Measurements from ENCODE around the gene C11orf87.

The C11orf87 gene

GRCh38 chr11:109421981-109422869, at the start of gene C11orf87:
Gene C11orf87, plus strand, starts transcription at chr11:109422190. Its CDS starts 1,444 bp downstream, at chr11:109423634.
- DNase-seq (ENCODE audit: low read depth in 2 of 2) = no peak

- DNase-seq (ENCODE audit: low read depth in 2 of 2) = no peak
These were observed 48.0 kb upstream of the C11orf87 start for GRCh38 chr11:109374032-109374431.

DNA sequence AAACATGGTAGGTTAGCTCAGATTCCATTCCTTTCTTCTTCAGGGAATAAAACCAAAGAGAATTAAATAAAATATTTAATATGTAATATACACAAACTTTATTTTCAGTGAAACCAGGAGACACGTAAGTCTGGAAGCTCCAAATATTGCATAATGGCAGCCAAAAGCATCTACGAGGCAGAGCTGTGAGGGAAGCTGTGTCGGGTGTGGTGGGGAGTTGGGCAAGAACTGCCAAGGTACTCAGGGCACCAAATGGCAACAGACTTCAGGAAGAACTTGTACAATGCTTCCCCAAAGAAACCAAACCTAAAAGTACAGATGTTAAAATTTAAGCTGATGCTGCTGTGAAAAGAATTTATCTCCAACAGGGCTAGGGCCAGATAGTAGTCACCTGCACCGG, 47.5 kb upstream of the C11orf87 start:
- DNase-seq (ENCODE audit: low read depth in 2 of 2) = no peak

DNA sequence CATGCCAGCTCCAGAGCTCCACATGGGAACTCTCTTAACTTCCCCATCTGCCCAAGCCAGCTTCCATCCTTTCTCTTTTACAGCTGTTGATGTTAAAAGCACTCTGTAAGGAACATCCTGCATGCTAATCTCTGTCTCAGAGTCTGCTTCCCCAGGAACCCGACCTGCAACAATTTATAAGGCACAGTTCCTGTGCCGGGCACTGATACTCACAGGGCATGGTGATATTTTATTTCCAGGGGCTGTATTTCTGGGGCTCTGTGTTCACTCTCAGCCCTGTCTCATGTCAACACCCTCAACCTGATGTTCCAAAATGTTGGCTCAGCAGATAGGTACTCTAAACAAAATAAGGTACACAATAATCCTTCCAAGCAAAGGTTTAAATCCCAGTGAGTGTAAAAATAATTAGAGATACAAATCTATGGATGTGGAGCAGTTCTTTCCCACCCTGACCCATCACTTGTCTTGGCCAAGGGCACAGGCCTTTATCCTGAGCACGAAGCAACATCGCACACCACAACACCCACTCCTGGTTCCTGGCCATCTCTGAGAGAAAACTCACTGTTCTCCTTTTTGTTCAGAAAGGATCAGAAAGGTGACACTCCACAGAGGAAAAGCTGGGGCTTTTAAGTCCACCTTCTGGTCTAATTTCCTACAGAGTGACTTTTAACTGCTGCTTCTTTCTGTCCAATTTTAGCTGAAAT, 44.8 kb upstream of the C11orf87 start:
- no peak for DNase-seq (ENCODE audit: low read depth in 2 of 2)

DNA sequence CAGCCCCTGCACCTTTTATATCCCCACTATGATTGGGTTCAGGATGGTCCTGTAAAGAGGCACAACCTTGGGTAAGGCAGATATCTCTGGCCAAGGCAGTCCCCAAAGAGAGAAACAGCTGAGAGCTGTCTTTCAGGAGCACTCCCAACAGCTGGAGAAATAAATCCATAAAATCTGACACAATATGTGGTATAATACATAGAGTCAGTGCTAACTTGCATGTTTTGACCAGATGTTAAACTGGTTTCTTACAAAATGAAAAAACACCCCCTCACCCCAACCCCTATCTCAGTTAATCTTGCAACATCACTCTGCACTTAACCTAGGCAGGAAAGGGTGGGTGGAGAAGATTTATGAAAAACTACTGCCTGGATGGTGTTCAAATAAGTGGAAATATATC, 44.0 kb upstream of the C11orf87 start:
- DNase-seq (ENCODE audit: low read depth in 2 of 2) = no peak

DNA sequence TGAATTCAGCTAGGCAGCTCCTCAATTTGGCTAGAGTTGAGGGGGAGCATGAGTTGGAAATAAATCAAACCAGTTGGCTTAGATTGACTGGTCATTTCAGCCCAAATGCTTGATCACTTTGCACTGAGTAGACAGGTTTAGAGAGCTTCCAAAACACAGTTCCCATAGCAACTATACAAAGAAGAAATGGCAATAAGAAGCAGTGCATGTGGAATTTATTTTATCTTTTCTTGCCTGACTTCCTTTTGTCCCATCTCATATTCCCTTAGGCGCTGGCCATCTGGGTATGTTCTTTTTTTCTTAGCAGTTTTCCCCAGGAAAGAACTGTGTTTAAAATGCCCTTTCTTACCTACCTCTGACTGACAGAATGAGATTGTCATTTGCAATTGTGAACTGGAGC, 38.7 kb upstream of the C11orf87 start:
- DNase-seq (ENCODE audit: low read depth in 2 of 2) = no peak

- DNase-seq (ENCODE audit: low read depth in 2 of 2) = no peak
These were observed 37.1 kb upstream of the C11orf87 start for GRCh38 chr11:109384873-109385272.

- DNase-seq (ENCODE audit: low read depth in 2 of 2) = no peak
These were observed 33.0 kb upstream of the C11orf87 start for GRCh38 chr11:109388982-109389381.

DNA sequence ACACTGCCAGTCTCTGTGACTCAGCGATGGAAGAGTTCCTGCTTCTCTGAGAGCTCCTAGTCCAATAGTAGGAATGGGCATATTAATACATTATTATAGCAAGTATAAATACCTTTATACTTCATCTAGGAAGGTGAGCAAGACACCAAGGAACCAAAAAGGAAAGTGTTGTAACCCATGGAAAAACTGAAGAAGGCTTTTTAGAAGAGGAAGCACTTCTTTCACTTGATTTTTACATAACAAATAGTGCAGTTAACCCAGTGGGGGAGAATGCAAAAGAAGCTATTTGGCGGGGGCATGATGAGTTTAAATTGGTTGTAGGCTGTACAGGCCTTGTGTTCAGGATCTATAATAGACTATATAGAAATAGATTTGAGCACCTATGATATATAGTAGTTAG, 31.2 kb upstream of the C11orf87 start:
- DNase-seq (ENCODE audit: low read depth in 2 of 2) = no peak

DNA sequence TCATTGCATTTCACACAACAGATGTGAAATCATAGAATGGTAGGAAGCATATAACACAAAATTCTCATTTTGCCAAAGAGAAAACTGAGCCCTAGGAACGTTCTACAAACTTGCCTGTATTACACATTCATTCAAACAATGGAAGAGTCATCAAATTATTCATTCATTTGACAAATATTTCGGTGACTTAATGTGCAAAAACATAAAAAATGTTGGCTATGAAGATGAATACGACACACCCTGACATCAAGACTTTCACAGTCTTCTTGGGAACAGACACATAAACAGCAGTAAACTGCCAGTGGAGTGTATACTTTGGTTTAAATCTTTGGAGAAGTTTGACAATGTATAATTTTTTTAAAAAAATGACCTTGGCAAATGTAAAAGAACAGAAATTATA, 20.4 kb upstream of the C11orf87 start:
- DNase-seq (ENCODE audit: low read depth in 2 of 2) = no peak

GRCh38 chr11:109405671-109406070, 16.3 kb upstream of the C11orf87 start:
- no peak for DNase-seq (ENCODE audit: low read depth in 2 of 2)

- DNase-seq (ENCODE audit: low read depth in 2 of 2) = no peak
These were observed 5.4 kb upstream of the C11orf87 start for GRCh38 chr11:109416601-109417000.

DNA sequence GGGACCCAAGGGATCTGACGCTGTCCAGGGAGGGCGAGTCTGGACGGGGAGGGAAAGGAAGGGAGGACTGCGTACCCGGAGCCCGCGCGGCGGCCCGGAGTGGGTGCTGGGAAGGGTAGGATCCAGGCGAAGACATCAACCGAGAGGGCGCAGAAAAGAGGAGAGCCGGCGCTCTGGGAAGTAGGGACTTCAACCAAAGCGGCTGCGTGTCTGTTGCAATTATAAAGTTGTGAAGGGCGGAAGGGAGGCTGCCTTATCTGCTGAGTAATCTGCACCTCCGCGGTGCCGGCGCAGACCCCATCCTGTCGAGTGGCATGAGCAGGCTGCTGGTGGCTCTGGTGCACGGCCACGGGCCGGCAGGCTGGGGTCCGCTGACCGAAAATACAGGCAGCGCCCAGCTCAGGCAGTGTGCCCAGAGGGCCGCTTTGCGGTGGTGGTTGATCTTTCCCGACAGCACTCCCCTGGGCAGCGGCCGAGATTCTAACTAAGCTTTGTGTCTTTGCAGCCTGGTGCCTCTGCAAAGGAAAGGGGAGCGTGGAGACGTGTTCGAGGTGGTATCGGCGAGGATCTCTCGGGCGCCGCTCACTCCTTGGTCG, 978 bp downstream of the C11orf87 start:
- DNase-seq (ENCODE audit: low read depth in 2 of 2) = no peak

DNA sequence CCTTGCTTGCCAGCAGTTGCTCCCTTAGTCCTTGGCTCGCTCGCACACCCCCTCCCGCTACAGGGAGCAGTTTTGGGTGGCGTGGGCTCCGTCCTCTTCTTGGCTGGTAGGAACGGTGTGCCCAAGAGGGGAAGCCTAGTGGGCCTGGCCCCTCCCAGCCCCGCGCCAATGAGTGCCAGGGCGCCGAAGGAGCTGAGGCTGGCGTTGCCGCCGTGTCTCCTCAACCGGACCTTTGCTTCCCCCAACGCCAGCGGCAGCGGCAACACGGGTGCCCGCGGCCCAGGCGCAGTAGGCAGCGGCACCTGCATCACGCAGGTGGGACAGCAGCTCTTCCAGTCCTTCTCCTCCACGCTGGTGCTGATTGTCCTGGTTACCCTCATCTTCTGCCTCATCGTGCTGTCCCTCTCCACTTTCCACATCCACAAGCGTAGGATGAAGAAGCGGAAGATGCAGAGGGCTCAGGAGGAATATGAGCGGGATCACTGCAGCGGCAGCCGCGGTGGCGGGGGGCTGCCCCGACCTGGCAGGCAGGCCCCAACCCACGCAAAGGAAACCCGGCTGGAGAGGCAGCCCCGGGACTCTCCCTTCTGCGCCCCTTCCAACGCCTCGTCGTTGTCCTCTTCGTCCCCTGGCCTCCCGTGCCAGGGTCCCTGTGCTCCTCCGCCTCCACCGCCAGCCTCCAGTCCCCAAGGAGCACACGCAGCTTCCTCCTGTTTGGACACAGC, 1.6 kb downstream of the C11orf87 start:
- no peak for DNase-seq (ENCODE audit: low read depth in 2 of 2)

GRCh38 chr11:109424901-109425300, 2.9 kb downstream of the C11orf87 start:
- no peak for DNase-seq (ENCODE audit: low read depth in 2 of 2)

DNA sequence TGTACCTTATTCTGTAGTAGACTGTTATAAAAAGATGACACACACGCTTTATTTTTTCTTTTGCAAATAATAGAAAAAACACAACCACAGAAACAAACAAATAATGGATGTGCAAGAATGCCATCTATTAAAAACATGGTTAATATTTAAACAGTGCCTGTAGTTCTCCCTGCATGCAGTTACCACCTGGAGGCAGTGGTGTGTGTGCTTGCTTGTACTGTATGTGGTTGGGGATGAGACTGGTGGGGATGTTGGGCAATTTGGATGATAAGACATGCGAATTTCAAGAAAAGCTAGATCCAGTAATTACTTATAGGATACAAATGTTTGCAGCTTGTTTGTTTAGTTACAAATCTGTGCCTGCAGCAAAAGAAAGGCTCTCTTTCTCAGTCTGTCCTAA, 3.6 kb downstream of the C11orf87 start:
- DNase-seq (ENCODE audit: low read depth in 2 of 2) = no peak

GRCh38 chr11:109426442-109427240, 4.7 kb downstream of the C11orf87 start:
- DNase-seq (ENCODE audit: low read depth in 2 of 2) = no peak

GRCh38 chr11:109432105-109432504, 10.1 kb downstream of the C11orf87 start:
- no peak for DNase-seq (ENCODE audit: low read depth in 2 of 2)

GRCh38 chr11:109433753-109434256, 11.8 kb downstream of the C11orf87 start:
- no peak for DNase-seq (ENCODE audit: low read depth in 2 of 2)

DNA sequence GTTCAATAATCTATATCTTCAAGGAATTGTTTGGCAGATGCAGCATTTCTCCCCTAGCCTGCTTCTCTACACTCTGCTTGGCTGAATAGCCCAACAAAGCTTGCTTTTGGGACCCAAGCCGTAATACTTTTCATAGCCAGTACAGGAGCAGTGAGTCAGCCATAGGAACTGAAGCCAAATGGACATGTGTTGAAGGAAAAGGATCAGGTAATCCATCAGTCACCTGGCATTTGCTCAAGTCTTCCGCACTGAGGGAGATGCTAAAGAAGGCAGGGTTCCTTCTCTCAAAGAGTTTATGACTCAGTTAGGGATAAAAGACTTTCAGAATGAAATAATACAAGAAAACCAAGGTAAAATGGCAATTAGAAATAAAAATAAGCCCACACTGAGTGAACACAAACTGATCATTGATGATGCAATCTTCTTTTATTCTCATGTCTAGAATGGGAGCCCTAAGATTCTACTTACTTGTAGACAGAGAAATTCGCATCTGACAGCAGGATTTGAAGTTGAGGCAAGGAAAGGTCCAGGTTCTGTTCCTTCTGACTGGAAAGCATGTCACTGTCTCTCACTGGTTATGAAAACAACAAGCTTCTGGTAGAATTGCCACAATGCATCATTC, 13.2 kb downstream of the C11orf87 start:
- no peak for DNase-seq (ENCODE audit: low read depth in 2 of 2)

- no peak for DNase-seq (ENCODE audit: low read depth in 2 of 2)
These were observed 17.7 kb downstream of the C11orf87 start for GRCh38 chr11:109439684-109440083.

Data from stimulated activated CD8-positive, alpha-beta memory T cell treated with anti-CD3 and anti-CD28 coated beads, Interleukin-15, amount 100 ng/mL, for 48 hours (primary cell).